Neuron (in vitro differentiated cells): Measurements from ENCODE around the gene POLR3A.

Experiments
- H2AFZ ChIP-seq: one replicate; pipeline ENCODE4 v1.6.1; 2013; ENCODE audit warnings: low read depth, mild to moderate bottlenecking, inconsistent platforms, low read length, moderate library complexity
- H3K27me3 ChIP-seq: one replicate; pipeline ENCODE4 v1.6.1; 2013; ENCODE audit warnings: low read length; ENCODE audit not compliant: insufficient read depth
- H3K36me3 ChIP-seq: one replicate; pipeline ENCODE4 v1.6.1; 2013; ENCODE audit warnings: low read length; ENCODE audit not compliant: insufficient read depth
- H3K4me1 ChIP-seq: one replicate; pipeline ENCODE4 v1.6.1; 2013; ENCODE audit warnings: low read length; ENCODE audit not compliant: insufficient read depth
- H3K4me3 ChIP-seq: 2 replicates; pipeline ENCODE4 v1.5.1; 2013; ENCODE audit warnings: mild to moderate bottlenecking, low read length, moderate library complexity
- H3K9me3 ChIP-seq: one replicate; pipeline ENCODE4 v1.6.1; 2013; ENCODE audit warnings: low read length

POLR3A gene

DNA sequence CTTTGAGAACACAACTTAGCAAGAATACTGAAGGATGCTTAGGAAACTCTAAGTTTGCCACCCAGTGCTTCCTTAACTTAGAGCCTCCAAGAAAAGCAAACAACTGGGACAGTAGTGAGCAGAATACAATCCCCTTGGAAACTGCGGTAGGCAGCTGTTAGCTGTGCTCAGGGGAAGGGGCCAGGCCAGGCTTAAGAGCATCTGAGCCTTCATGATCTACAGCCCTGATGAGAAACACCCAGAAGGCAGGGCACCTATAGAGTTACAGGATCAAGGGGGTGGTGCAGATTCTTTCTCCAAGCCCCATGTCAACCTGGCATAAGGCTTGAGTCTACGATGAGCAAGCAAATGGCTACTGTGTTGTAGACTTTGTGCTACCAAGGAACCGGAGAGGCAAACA, 51.4 kb downstream of the POLR3A start:
- H3K9me3 ChIP-seq = no peaks in the 10 kb centered on the region
- H2AFZ ChIP-seq = no peak overlapping the region
- H3K4me3 ChIP-seq = no peak overlapping the region
- H3K4me1 ChIP-seq = no peaks in the 10 kb centered on the region
- peaks cover 64% of the 10 kb centered on the region for H3K36me3 ChIP-seq
- no peaks in the 10 kb centered on the region for H3K27me3 ChIP-seq

DNA sequence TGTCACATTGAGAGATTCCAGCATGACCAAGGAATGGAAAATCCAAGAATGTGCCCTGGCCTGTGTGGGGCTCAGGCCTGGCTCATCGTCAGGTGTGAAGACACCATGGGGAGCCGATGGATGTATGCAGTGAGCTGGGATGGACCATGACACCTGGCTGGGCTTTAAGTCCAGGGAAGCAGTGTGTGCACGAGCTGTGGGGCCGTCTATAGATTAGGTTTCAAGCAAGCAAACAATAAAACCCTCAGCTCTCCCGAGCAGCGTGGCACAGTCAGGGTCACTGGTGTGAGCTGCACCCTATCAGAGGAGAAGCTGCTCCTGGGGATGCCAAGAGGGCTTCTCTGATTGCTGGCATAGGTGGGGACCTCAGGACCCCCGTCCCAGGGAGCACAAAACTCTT, 52.3 kb downstream of the POLR3A start:
- no peak overlapping the region for H2AFZ ChIP-seq
- no peaks in the 10 kb centered on the region for H3K9me3 ChIP-seq
- no peaks in the 10 kb centered on the region for H3K27me3 ChIP-seq
- peaks cover 55% of the 10 kb centered on the region for H3K36me3 ChIP-seq
- no peak overlapping the region for H3K4me3 ChIP-seq
- no peaks in the 10 kb centered on the region for H3K4me1 ChIP-seq

DNA sequence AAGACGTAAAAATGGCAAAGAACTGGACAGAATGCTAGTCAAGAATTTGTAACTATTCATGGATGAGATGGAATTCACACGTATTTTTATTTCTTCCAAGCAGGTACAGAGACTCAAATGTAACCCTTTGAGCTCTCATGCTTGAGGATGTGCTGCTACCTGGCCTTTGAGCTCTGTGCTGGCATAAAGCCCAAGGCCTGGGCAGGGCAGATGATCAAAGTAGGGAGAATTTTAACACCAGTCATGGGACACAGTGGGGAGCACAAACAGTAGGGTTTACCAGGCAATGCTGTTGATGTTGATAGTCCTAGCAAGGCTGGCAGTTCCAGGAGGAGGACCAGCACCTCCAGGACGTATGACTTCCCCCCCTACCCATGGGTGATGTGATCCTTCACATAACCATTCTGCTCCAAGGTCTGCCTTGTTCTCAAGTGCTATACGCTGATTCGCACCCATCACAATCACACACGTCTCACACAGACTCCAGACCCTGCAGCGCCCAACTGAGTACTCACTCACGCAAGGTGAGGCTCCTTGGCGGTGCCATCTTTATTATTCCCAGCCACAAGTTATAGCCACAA, 54.1 kb downstream of the POLR3A start:
- H3K4me3 ChIP-seq = no peak overlapping the region

DNA sequence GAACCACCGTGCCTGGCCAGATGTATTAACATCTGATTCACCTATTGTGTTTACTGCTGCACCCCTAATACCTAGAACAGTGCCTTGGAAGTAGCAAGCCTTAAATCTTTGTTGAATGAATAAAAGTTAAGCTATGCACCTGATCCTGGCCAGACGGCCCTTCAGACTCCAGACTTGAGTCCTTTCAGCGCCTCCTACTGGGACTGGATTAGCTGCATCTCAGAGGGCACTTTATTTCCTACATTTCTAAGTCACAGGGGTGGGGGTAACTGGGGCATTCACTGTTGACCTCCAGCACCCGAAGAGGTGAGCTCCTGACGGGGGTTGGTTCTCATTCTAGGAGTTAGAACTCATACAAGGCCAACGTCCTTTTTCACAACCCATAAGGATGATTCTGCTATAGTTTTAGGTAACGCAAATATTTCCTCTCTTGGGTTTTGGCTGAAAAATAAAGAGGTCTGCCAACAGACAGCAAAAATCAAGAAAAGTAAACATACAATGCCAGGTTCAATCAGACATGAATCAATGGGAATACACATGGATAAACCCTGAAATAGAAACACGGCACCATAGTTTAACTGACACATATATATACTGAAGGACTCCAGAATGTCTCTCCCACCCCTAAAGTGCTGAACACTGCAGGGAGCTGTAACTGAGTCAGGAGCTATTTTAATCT, 54.8 kb downstream of the POLR3A start:
- peaks cover 33% of the 10 kb centered on the region for H3K36me3 ChIP-seq
- H3K9me3 ChIP-seq = no peaks in the 10 kb centered on the region
- no peaks in the 10 kb centered on the region for H3K27me3 ChIP-seq
- H3K4me1 ChIP-seq = peaks cover 4% of the 10 kb centered on the region
- H2AFZ ChIP-seq = no peak overlapping the region
- H3K4me3 ChIP-seq = no peak overlapping the region

More for the DNA sequence above, 54.1 kb downstream of the POLR3A start:
- peaks cover 4% of the 10 kb centered on the region for H3K4me1 ChIP-seq
- H3K36me3 ChIP-seq = peaks cover 40% of the 10 kb centered on the region
- no peaks in the 10 kb centered on the region for H3K27me3 ChIP-seq
- H3K9me3 ChIP-seq = no peaks in the 10 kb centered on the region
- H2AFZ ChIP-seq = no peak overlapping the region

DNA sequence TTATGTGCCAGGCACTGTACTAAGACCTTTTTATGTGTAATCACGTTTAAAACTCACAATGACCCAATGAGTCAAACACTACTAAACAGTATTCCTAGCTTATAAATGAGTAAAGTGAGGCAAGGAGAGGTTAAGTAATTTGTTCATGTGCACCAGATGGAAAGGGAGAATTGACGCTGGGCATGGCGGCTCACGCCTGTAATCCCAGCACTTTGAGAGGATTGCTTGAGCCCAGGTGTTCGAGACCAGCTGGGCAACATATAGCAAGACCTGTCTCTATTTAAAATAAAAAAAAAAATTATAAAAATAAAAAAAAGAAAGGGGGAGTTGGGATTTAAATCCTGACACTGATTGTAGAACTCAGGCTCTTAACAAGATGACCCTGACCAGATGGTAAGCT, 56.0 kb downstream of the POLR3A start:
- Histone ChIP-seq H3K4me1 (peaks cover 4% of the 10 kb centered on the region), H3K27me3 (no peaks in the 10 kb centered on the region), H3K9me3 (no peaks in the 10 kb centered on the region), H2AFZ (no peak overlapping the region), H3K36me3 (peaks cover 24% of the 10 kb centered on the region), H3K4me3 (no peak overlapping the region)

DNA sequence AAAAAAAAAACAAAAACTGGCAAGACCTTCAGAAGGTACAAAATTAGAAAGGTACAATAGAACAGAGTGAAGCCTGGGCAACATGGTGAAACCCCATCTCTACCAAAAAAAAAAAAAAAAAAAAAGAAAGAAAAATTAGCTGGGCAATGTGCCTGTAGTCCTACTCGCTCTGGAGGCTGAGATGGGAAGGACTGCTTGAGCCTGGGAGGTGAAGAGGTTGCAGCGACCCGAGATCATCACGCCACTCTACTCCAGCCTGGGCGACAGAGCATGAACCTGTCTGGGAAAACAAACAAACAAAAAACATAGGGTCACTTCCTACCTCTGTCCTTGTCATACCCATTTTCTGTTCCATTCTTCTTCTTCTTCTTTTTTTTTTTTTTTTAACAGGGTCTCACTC, 57.2 kb downstream of the POLR3A start:
- Histone ChIP-seq H3K9me3 (no peaks in the 10 kb centered on the region), H3K4me1 (peaks cover 15% of the 10 kb centered on the region), H3K4me3 (no peak overlapping the region), H3K27me3 (no peaks in the 10 kb centered on the region), H3K36me3 (peaks cover 13% of the 10 kb centered on the region), H2AFZ (no peak overlapping the region)

DNA sequence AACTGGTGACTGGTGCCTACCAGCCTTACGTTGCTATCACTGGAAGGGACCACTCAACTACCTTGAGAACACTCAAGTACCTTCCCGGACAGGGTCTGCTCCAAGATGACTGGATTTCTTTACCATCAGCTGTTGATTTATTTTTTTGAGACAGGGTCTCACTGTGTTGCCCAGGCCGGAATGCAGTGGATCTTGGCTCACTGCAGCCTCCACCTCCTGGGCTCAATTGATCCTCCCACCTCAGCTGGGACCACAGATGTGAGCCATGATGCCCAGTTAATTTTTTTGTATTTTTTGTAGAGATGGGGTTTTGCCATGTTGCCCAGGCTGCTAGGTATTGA, 57.5 kb downstream of the POLR3A start:
- no peak overlapping the region for H3K4me3 ChIP-seq
- no peaks in the 10 kb centered on the region for H3K27me3 ChIP-seq
- peaks cover 9% of the 10 kb centered on the region for H3K36me3 ChIP-seq
- no peak overlapping the region for H2AFZ ChIP-seq
- peaks cover 18% of the 10 kb centered on the region for H3K4me1 ChIP-seq
- H3K9me3 ChIP-seq = no peaks in the 10 kb centered on the region

DNA sequence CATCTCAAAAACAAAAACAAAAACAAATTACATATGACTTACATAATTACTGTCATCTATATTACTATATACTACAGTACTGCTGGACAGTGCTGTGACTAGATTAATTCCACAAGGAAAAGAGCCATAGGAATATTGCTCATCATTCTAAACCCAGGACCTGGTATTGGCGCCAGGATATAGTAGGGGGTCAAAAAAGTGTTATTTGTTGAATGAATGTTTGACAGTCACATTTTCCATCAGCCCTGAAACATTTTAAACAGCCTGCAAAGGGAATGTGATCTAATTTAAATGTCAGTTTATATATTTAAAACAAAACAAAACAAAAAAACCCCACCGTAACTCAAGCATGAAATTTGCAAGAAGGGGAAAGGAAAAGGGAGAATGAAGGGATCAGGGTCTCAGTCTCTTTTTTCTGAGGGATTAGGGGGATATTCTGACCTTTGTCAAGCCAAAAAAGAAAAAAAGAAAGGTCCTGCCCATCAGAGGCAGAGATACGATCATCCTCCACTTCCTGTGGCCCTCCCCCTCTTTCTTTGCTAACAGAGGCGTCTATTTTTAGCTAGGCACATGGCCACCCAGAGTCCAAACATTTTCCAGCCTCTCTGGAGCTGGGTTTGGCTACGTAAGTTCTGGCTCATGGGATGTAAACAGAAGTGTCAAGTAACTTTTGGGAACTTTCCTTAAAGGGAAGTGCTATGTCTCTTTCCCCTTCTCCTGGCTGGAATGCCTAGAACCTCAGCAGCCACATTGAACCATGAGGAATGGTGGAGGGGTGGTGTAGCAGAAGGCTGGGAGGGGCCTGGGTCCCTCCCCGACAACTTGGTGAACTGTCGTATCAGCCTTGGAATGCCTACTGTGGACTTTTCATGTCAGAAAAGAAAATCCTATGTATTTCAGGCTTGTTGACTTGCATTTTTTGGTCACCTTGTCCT, 58.2 kb downstream of the POLR3A start:
- Histone ChIP-seq H3K4me3 (no peak overlapping the region), H3K27me3 (no peaks in the 10 kb centered on the region), H3K36me3 (peaks cover 6% of the 10 kb centered on the region), H3K9me3 (no peaks in the 10 kb centered on the region), H2AFZ (no peak overlapping the region), H3K4me1 (peaks cover 22% of the 10 kb centered on the region)

DNA sequence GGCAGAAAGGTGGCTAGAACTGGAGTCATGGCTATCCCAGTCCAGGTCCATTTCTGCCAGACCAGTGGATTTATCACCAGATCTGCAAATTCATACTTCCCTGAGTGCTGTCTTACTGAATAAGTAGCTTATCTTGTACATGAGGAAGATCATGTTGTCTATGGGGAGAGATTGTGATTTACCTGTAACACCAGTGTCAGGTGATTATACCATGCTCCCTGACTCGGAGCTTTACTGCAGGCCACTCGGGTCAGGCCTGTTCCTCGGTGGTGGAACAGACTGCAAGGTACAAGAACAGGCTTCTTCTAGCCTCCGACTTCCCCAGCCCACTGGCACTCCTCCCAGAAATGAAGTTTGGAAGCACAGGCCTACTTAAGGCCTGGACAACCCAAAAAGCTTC, 60.2 kb downstream of the POLR3A start:
- Histone ChIP-seq H3K4me1 (peaks cover 22% of the 10 kb centered on the region), H3K4me3 (no peak overlapping the region), H2AFZ (no peak overlapping the region), H3K9me3 (peaks cover 2% of the 10 kb centered on the region), H3K27me3 (no peaks in the 10 kb centered on the region), H3K36me3 (no peaks in the 10 kb centered on the region)

DNA sequence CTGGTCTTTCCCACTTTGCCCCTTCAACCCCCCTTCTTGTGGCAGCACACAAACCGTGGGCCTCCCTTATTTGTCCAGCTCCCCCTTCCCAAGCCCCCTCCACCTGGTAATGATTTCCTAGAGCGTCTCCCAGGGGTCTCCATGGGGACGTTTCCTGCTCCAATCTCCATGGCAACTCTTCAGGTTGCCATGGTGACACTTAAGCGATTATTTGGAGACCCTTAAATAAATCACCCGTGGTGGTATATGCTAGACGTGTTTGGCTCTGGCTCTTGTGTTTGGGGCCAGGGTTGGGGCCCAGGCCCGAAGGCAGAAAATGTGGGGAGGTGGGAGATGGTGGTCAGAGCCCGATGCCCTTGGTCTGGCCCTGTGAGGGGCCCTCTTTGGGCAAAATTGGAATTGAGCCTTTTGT, 61.7 kb downstream of the POLR3A start:
- H3K9me3 ChIP-seq = peaks cover 5% of the 10 kb centered on the region
- H3K27me3 ChIP-seq = no peaks in the 10 kb centered on the region
- no peak overlapping the region for H2AFZ ChIP-seq
- no peaks in the 10 kb centered on the region for H3K36me3 ChIP-seq
- H3K4me3 ChIP-seq = no peak overlapping the region
- H3K4me1 ChIP-seq = peaks cover 25% of the 10 kb centered on the region

DNA sequence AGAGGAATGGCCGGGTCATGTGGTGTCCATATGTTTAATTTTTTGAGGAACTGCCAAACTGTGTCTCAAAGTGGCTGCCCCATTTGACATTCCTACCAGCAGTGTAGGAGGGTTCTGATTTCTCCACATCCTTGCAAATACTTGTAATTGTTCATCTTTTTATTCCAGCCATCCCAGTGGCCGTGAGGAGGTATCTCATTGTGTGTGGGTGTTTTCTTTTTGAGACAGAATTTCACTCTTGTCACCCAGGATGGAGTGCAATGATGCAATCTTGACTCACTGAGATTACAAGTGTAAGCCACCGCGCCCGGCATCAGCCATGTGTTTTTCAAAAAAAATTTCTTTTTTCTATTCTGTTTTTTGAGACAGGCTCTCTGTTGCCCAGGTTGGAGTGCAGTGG, 64.0 kb downstream of the POLR3A start:
- Histone ChIP-seq H3K27me3 (no peaks in the 10 kb centered on the region), H3K36me3 (no peaks in the 10 kb centered on the region), H2AFZ (no peak overlapping the region), H3K9me3 (peaks cover 5% of the 10 kb centered on the region), H3K4me1 (peaks cover 23% of the 10 kb centered on the region), H3K4me3 (no peak overlapping the region)

DNA sequence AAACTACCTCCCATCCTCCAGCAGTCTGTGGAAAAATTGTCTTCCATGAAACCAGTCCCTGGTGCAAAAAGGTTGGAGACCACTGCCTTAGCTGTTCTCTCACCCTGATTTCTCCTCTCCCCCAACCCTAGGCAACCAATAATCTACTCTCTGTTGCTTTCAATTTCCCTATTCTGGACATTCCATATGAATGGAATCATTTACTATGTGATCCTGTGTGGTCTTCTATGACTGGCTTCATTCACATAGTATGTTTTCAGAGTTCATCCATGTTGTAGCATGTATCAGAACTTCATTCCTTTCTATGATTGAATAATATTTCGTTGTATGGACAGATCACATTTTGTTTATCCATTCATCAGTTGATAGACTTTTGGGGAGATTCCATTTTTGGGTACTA, 64.5 kb downstream of the POLR3A start:
- H3K4me1 ChIP-seq = peaks cover 23% of the 10 kb centered on the region
- no peaks in the 10 kb centered on the region for H3K27me3 ChIP-seq
- H3K9me3 ChIP-seq = peaks cover 5% of the 10 kb centered on the region
- H3K36me3 ChIP-seq = no peaks in the 10 kb centered on the region
- H2AFZ ChIP-seq = no peak overlapping the region
- H3K4me3 ChIP-seq = no peak overlapping the region

DNA sequence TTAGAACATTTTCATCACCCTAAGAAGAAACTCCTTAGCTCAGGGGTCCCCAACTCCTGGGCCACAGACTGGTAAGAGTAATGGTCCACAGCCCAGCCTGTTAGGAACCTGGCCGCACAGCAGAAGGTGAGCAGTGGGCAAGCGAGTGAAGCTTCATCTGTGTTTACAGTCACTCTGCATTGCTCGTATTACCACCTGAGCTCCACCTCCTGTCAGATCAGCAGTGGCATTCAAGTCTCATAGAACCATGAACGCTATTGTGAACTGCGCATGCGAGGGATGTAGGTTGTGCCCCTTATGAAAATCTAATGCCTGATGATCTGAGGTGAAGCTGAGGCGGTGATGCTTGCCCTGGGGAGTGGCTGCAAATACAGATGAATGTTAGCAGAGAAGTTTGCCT, 65.4 kb downstream of the POLR3A start:
- Histone ChIP-seq H3K4me3 (no peak overlapping the region), H3K4me1 (peaks cover 23% of the 10 kb centered on the region), H3K9me3 (peaks cover 5% of the 10 kb centered on the region), H3K27me3 (no peaks in the 10 kb centered on the region), H3K36me3 (no peaks in the 10 kb centered on the region), H2AFZ (no peak overlapping the region)
